ENCODE measurements around the gene KAT8.

DNA sequence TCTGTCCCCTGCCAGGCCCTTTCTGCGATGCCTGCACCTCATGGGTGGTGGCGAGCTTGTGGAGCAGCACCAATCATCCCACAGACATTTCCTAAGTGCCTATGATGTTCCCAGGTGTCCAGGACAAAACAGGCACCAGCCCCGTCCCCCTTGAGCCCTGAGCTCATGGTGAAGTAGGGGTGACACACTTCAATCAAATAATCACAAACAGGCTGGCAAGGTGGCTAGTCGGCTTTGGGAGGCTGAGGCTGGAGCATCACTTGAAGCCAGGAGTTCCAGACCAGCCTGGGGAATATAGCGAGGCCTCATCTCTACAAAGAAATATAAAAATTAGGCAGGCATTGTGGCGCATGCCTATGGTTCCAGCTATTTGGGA is 18.8 kb downstream of the KAT8 start:
- no peak for TF ChIP-seq POLR2A (IDR thresholded peaks at IDR 0.05)
- no peak for TF ChIP-seq EP300 (IDR thresholded peaks at IDR 0.05)
- TF ChIP-seq, protein P1, sequence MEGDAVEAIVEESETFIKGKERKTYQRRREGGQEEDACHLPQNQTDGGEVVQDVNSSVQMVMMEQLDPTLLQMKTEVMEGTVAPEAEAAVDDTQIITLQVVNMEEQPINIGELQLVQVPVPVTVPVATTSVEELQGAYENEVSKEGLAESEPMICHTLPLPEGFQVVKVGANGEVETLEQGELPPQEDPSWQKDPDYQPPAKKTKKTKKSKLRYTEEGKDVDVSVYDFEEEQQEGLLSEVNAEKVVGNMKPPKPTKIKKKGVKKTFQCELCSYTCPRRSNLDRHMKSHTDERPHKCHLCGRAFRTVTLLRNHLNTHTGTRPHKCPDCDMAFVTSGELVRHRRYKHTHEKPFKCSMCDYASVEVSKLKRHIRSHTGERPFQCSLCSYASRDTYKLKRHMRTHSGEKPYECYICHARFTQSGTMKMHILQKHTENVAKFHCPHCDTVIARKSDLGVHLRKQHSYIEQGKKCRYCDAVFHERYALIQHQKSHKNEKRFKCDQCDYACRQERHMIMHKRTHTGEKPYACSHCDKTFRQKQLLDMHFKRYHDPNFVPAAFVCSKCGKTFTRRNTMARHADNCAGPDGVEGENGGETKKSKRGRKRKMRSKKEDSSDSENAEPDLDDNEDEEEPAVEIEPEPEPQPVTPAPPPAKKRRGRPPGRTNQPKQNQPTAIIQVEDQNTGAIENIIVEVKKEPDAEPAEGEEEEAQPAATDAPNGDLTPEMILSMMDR (IDR thresholded peaks at IDR 0.05) = no peak

Data from upper lobe of left lung (tissue), 4 donors.